ENCODE data around the gene LCLAT1. TPM values are rescaled to one million over a fixed set of nuclear protein-coding genes. Genes with fewer than 3 reads are reported as not detected.

The LCLAT1 gene
- total RNA-seq, 4 donors from 2014 or later, result 10.3 to 20.6 (median 17.7) TPM

- Histone ChIP-seq H3K36me3 (peaks cover 3% of the 10 kb centered on the region), H3K9me3 (no peaks in the 10 kb centered on the region), H3K27ac (no peak overlapping the region), H3K4me1 (peaks cover 5% of the 10 kb centered on the region), H3K27me3 (no peaks in the 10 kb centered on the region), H3K4me3 (no peak overlapping the region)
- TF ChIP-seq, protein P1, sequence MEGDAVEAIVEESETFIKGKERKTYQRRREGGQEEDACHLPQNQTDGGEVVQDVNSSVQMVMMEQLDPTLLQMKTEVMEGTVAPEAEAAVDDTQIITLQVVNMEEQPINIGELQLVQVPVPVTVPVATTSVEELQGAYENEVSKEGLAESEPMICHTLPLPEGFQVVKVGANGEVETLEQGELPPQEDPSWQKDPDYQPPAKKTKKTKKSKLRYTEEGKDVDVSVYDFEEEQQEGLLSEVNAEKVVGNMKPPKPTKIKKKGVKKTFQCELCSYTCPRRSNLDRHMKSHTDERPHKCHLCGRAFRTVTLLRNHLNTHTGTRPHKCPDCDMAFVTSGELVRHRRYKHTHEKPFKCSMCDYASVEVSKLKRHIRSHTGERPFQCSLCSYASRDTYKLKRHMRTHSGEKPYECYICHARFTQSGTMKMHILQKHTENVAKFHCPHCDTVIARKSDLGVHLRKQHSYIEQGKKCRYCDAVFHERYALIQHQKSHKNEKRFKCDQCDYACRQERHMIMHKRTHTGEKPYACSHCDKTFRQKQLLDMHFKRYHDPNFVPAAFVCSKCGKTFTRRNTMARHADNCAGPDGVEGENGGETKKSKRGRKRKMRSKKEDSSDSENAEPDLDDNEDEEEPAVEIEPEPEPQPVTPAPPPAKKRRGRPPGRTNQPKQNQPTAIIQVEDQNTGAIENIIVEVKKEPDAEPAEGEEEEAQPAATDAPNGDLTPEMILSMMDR (IDR thresholded peaks at IDR 0.05), result no peak
- TF ChIP-seq EP300 (IDR thresholded peaks at IDR 0.05) (no peak), POLR2AphosphoS5 (IDR thresholded peaks at IDR 0.05) (no peak), POLR2A (IDR thresholded peaks at IDR 0.05) (no peak)
- DNase-seq (ENCODE audit: low spot score in 2 of 2), result no peak
Measured at GRCh38 chr2:30569946-30570345, 122.9 kb downstream of the LCLAT1 start.

GRCh38 chr2:30577151-30577550, 130.1 kb downstream of the LCLAT1 start:
- Histone ChIP-seq H3K36me3 (peaks cover 3% of the 10 kb centered on the region), H3K9me3 (no peaks in the 10 kb centered on the region), H3K27ac (no peak overlapping the region), H3K4me1 (no peaks in the 10 kb centered on the region), H3K4me3 (no peak overlapping the region), H3K27me3 (no peaks in the 10 kb centered on the region)
- no peak for DNase-seq (ENCODE audit: low spot score in 2 of 2)
- WGBS, result 95% methylated on average over 4 of the region's 4 CpGs
- TF ChIP-seq EP300 (IDR thresholded peaks at IDR 0.05) (no peak), POLR2AphosphoS5 (IDR thresholded peaks at IDR 0.05) (no peak), POLR2A (IDR thresholded peaks at IDR 0.05) (no peak)
- TF ChIP-seq, protein P1 (IDR thresholded peaks at IDR 0.05), result no peak

- DNase-seq (ENCODE audit: low spot score in 2 of 2), result no peak
- H3K4me1 ChIP-seq, result no peaks in the 10 kb centered on the region
- TF ChIP-seq POLR2AphosphoS5 (IDR thresholded peaks at IDR 0.05) (no peak), POLR2A (IDR thresholded peaks at IDR 0.05) (no peak), EP300 (IDR thresholded peaks at IDR 0.05) (no peak)
- TF ChIP-seq, protein P1 (IDR thresholded peaks at IDR 0.05), result no peak
- no peaks in the 10 kb centered on the region for H3K27me3 ChIP-seq
- H3K4me3 ChIP-seq, result no peak overlapping the region
- no peaks in the 10 kb centered on the region for H3K36me3 ChIP-seq
- H3K27ac ChIP-seq, result no peak overlapping the region
- no peaks in the 10 kb centered on the region for H3K9me3 ChIP-seq
- WGBS, result 83% methylated on average over 3 of the region's 3 CpGs
Measured at GRCh38 chr2:30580391-30580790, 133.3 kb downstream of the LCLAT1 start.

- Histone ChIP-seq H3K27ac (no peak overlapping the region), H3K4me1 (no peaks in the 10 kb centered on the region), H3K9me3 (no peaks in the 10 kb centered on the region), H3K36me3 (no peaks in the 10 kb centered on the region), H3K4me3 (no peak overlapping the region), H3K27me3 (no peaks in the 10 kb centered on the region)
- 81% methylated on average over 2 of the region's 2 CpGs for WGBS
- DNase-seq (ENCODE audit: low spot score in 2 of 2), result no peak
- TF ChIP-seq, protein P1 (IDR thresholded peaks at IDR 0.05), result no peak
- TF ChIP-seq POLR2A (IDR thresholded peaks at IDR 0.05), result no peak
- TF ChIP-seq EP300 (IDR thresholded peaks at IDR 0.05), result no peak
- TF ChIP-seq POLR2AphosphoS5 (IDR thresholded peaks at IDR 0.05), result no peak
Measured at GRCh38 chr2:30582521-30582920, 135.5 kb downstream of the LCLAT1 start.

DNA sequence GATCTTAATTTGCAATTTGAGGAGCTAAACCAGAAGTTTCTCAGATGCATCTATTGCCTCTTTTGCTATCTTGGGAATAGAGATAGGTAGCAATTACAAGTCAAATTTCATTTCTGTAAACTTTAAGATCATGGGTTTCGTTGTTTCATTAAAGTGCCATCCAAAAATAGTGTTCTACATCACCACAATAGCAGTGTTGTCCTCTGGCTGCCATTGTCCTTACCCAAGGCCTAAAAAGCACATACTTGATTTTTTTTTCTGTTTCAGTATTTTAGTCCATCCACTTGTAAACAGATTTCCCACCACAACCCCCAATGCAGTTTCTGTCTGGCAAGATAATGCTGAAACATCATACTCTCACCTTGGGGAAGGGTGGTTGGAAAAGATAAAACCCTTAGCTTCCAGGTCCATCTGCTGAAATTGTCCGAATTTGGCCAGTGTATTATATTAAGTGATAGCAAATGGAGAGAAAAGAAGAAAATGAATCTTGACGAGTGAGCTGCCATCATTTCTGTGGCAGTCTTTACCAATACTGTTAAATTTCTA, 136.2 kb downstream of the LCLAT1 start:
- WGBS, result 95% methylated on average over 3 of the region's 3 CpGs
- no peak overlapping the region for H3K27ac ChIP-seq
- no peak for DNase-seq (ENCODE audit: low spot score in 2 of 2)

More for the DNA sequence above, 136.2 kb downstream of the LCLAT1 start:
- Histone ChIP-seq H3K27me3 (no peaks in the 10 kb centered on the region), H3K4me3 (no peak overlapping the region), H3K9me3 (no peaks in the 10 kb centered on the region), H3K36me3 (no peaks in the 10 kb centered on the region), H3K4me1 (no peaks in the 10 kb centered on the region)
- no peak for TF ChIP-seq POLR2AphosphoS5 (IDR thresholded peaks at IDR 0.05)
- TF ChIP-seq, protein P1 (IDR thresholded peaks at IDR 0.05), result no peak
- no peak for TF ChIP-seq EP300 (IDR thresholded peaks at IDR 0.05)
- TF ChIP-seq POLR2A (IDR thresholded peaks at IDR 0.05), result no peak

Data from suprapubic skin (tissue), 4 donors.